GM11168 (cell line): ENCODE data around the gene HSPA1L.

ENCODE experiments used
- in situ Hi-C: fragments of 300-500 bp; cut with MboI; formaldehyde crosslinking; loops from one replicate; pipeline ENCODE4 v1.12.0; 2022; ENCODE audit warnings: low sequenced_read_pairs; ENCODE audit not compliant: unreplicated experiment

HSPA1L gene

DNA sequence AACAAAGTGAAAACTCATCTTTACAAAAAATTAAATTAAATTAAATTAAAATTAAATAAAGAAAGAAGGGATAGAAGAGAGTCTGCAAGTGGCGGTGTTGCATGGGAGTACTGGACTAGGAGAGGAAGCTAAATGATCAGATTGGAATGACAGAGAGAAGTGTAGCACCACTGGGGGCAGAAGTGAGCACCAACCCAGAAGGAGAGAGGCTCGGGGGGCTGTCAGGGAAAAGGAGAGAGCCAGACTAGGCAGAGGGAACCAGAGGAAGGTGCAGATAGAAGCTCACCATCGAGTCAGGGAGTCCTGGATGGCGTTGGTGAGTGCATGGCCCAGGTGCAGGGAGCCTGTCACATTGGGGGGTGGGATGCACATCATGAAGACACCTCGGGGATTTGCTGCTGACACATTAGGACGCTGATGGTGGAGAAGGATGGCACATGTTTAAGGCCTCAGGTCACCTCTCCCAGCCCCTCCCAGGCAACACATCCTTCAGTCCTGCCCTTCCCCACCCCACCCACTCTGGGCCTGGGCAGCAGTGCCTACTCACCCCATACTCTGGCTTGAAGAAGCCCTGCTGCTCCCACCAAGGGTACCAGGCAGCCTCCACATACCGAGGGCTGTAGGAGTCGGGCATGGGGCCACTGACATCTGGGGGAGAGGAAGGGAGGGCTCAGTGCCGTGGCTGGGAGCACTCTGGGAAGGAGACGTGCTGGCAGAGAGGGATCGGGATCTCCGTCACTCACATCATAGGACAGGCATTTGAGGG lies 23.6 kb downstream of the HSPA1L start:
- in situ Hi-C loops: no loop called here

DNA sequence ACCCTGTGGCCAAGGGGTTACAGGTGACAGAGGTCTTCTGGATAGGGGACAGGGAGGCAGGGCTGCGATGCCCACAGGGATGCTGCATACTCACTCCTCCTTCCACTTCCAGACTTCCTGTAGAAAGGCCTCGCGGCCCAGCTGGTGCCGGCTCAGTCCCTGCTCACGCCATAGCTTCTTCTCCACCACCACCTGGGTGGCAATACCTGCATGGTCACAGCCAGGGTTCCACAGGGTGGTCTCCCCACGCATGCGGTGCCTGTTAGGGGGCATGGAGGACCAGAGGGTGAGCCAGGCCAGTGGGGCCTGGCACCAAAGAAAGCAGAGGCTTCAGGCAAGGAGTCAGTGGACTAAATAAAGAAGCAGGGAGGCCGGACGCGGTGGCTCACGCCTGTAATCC lies 29.6 kb downstream of the HSPA1L start:
- in situ Hi-C loops: no loop called here

DNA sequence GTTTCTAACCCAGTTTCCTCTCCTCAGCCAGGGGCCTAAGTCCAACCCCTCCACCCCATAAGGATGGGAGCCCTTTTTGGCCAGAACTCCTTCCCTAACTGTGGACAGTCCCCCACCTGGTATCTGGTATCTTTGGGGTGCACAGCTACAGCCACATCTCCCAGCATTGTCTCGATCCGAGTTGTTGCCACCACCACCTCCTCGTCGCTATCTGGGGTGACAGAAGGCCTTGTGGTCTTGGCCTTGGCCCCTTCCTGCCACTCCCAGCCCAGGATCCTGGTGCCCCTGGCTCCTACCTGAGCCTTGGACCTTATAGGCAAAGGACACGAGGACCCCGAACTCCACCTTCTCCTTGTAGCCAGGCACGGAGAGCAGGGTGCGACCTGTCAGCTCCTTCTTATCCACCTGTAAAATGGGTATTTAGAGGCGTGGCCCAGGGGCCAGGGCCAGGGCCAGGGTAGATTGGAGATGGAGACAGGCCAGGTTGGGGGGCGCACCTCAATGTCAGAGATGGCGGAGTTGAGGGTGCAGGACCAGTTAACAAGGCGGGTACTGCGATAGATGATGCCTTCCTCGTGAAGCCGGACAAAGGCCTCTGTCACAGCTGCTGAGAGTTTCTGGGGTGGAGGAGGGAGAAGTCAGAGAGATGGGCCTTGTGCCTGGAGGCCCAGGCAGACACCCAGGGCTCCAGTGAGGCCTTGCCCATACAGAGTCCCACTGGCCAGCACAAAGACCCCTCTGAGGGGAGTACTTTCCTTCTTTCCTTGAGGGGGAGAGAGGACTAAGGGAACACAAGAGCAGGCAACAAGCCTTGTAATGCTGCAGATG lies 30.8 kb downstream of the HSPA1L start:
- in situ Hi-C loops: no loop called here

DNA sequence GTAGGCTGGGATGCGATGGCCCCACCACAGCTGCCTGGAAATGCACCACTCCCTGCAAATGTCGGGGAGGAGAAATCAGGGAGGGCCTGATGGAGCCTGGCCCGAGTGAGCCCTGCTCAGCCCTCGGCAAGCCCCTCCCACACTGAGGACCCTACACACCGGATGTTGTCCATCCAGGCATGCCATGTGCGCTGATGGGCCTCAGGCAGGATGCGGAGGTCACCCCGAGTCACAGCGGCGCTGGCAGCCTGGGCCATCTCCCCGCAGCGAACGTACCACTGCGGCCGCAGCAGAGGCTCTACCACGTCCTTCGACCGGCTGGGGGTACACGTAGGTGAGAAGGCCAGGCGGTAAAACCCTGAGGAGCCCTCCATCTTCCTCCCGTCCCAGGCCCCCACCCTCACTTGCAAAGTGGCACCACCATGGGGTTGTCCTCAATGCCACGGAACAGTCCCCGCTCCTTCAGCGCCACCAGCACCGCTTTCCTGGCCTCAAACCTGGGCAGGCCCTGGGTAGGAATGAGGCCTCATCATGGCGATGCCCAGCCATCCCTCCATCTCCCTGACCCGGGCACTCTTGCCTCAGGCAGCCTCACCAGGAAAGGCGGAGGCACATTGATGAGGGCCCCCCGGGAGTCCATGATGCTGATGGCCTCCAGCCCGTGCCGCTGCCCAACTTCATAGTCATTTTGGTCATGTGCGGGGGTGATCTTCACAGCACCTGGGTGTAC lies 32.8 kb downstream of the HSPA1L start:
- in situ Hi-C loops: no loop called here

GRCh38 chr6:31781244-31782125 lies 33.6 kb downstream of the HSPA1L start:
- in situ Hi-C loops: no loop called here

GRCh38 chr6:31780507-31781243 lies 34.4 kb downstream of the HSPA1L start:
- in situ Hi-C loops: no loop called here

- in situ Hi-C loops: no loop called here
Observed at GRCh38 chr6:31779908-31780307, 35.2 kb downstream of the HSPA1L start.

GRCh38 chr6:31778999-31779885 lies 35.8 kb downstream of the HSPA1L start:
- in situ Hi-C loops: no loop called here

- in situ Hi-C loops: no loop called here
Observed at GRCh38 chr6:31778193-31778592, 36.9 kb downstream of the HSPA1L start.

GRCh38 chr6:31777667-31778050 lies 37.4 kb downstream of the HSPA1L start:
- in situ Hi-C loops: no loop called here

GRCh38 chr6:31776989-31777666 lies 38.0 kb downstream of the HSPA1L start, which contains the start of gene VWA7:
VWA7 (minus strand) TSS chr6:31777328; CDS start chr6:31776779, 549 bp downstream.
- in situ Hi-C loops: no loop called here

- in situ Hi-C loops: no loop called here
Observed at GRCh38 chr6:31776485-31776988, 38.5 kb downstream of the HSPA1L start.

DNA sequence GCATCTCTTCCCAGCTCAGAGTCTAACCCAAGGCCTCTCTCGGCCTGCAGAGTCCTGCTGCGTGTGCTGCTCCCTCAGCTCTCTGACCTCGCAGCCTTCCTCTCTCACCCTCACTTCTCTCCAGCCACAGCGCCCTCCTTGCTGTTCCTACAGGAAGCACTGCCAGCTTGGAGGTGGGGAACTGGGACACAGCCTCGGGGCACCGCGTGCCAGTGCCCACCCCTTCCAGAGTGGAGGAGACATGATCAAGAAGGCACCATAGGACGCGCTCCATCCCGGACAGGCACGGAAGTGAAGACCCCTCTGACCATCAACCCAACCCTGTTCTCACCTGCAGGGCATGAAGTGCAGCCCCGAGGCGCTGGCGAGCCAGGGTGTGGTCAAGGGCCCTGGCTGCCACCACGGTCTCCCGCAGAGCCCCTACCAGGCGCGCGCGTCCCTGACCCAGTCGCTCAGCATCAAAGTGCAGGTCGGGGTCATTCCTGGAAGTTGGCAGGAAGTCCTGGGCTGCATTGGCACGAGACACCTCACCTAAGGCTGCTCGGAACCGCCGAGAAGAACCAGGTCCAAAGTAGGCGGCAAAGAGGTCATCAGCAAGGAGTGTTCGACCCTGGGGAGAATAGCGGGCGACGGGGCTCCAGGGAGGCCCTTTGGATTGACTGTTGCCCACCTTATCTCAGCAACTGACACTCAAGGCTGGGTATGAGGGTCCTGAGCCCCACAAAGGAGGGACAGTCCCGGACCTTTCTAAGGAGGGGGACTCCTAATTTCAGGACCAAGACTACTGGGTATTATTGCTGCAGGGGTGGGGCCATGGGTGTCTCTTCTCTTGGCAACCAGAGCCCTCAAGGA lies 39.2 kb downstream of the HSPA1L start:
- in situ Hi-C loops: no loop called here

- in situ Hi-C loops: no loop called here
Observed at GRCh38 chr6:31775184-31775583, 39.9 kb downstream of the HSPA1L start.

DNA sequence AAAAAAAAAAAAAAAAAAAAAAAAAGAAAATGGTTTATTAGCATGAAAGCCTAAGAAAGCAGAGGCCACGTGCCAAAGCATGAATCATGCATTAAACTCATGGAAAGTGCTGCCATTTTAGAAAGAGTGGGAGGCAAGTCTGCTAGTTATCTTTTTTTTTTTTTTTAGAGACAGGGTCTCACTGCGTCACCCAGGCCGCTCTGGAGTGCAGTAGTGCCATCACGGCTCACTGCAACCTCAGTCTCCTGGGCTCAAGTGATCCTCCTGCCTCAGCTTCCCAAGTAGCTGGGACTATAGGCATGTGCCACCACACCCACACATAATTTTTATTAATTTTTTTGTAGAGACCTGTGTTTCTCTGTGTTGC lies 43.1 kb downstream of the HSPA1L start:
- in situ Hi-C loops: no loop called here

DNA sequence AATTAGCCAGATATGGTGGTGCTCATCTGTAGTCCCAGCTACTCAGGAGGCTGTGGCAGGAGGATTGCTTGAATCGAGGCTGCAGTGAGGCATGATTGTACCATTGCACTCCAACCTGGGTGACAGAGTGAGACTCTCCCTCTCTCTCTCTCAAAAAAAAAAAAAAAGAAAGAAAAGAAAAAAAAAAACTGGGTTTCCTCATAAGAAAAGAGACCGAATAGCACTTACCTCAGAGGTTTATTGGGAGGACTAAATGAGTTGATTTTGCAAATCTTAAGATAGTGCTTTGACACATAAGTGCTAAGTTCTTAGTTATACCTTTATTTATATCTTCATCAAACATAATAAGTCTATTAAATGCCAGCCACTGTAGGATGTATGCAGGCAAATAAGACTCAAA lies 44.2 kb downstream of the HSPA1L start:
- in situ Hi-C loops: no loop called here
